HepG2 (cell line): ENCODE results near the gene VAMP4. TPM values are rescaled to one million over a fixed set of nuclear protein-coding genes. Genes with fewer than 3 reads are reported as not detected.

Experiments
- ATAC-seq: fragments of 200-7000 bp; cut with Tn5 transposase; 3 replicates; pipeline ENCODE4 v1.9.1; 2020; ENCODE audit warnings: mild to moderate bottlenecking, moderate library complexity
- BruUV-seq: library from RNA; stranded (reverse); fragments of 400-500 nt; replicated peaks from 2 replicates; lab custom pipeline; 2021; lab: Mats Ljungman, UMichigan
- CTCF ChIA-PET: fragments of 300-600 bp; formaldehyde crosslinking; extraction: SDS; loops from one replicate; lab custom pipeline; 2021; ENCODE audit warnings: low total read pairs, inconsistent platforms, low intra/inter-chr PET ratio; lab: Yijun Ruan, JAX
- POLR2A ChIA-PET: fragments of 350-600 bp; sonication (Branson Sonifier 250); formaldehyde crosslinking; loops from one replicate; lab custom pipeline; 2020; ENCODE audit warnings: antibody characterized with exemption, inconsistent platforms; lab: Yijun Ruan, JAX
- DNase-seq: peaks from one replicate; pipeline ENCODE4 v3.0.0-alpha.2; 2015; ENCODE audit warnings: low spot score
- FAIRE-seq: peaks from 3 replicates; lab custom pipeline; 2011; peaks lifted over from hg19 to GRCh38; lab: Jason Lieb, UNC
- H2AFZ ChIP-seq: one replicate; pipeline ENCODE4 v1.6.1; 2011; ENCODE audit warnings: low read length, inconsistent platforms
- H3K27ac ChIP-seq: fragments of 300-600 bp; 3 replicates; pipeline ENCODE4 v1.8.0; 2011; ENCODE audit warnings: mixed run types, mild to moderate bottlenecking, mixed read lengths, low read length, inconsistent platforms; ENCODE audit not compliant: insufficient read depth; ENCODE audit errors: extremely low read length
- H3K27me3 ChIP-seq, 2 experiments: fragments of 200-600 bp in 1 of 2; 2 replicates in 1 of 2; 3 replicates in 1 of 2; pipeline versions ENCODE4 v1.6.0 to v1.8.0; 2011; ENCODE audit warnings: low read length in 2 of 2, mild to moderate bottlenecking in 2 of 2, moderate library complexity in 2 of 2, inconsistent platforms in 1 of 2; ENCODE audit not compliant: insufficient read depth in 2 of 2, control insufficient read depth in 1 of 2
- H3K36me3 ChIP-seq, 2 experiments: fragments of 200-600 bp in 1 of 2; replicated peaks in 1 of 2; 2 replicates in 1 of 2; 3 replicates in 1 of 2; pipeline versions ENCODE4 v1.5.1 to v1.8.0; 2011; ENCODE audit warnings: low read length in 2 of 2, inconsistent platforms in 1 of 2; ENCODE audit not compliant: insufficient read depth in 2 of 2, control insufficient read depth in 1 of 2
- H3K4me1 ChIP-seq: 2 replicates; pipeline ENCODE4 v1.5.1; 2012; ENCODE audit warnings: low read length, inconsistent platforms; ENCODE audit not compliant: insufficient read depth
- H3K4me2 ChIP-seq: 2 replicates; pipeline ENCODE4 v1.6.0; 2011; ENCODE audit warnings: low read depth, low read length, inconsistent platforms
- H3K4me3 ChIP-seq, 3 experiments: fragments of 200-600 bp in 1 of 3; sonication (generic), shearing (Covaris generic) in 1 of 3; replicated peaks in 1 of 3; 2 replicates each; pipeline ENCODE4 v1.5.1; 2011 to 2016; ENCODE audit warnings: low read length in 3 of 3, inconsistent platforms in 2 of 3, low read depth in 2 of 3, mild to moderate bottlenecking in 2 of 3, control low read depth in 1 of 3, mixed read lengths in 1 of 3; ENCODE audit not compliant: insufficient read depth in 1 of 3
- H3K79me2 ChIP-seq: one replicate; pipeline ENCODE4 v1.6.1; 2011; ENCODE audit warnings: low read length, inconsistent platforms; ENCODE audit not compliant: insufficient read depth
- H3K9ac ChIP-seq: 2 replicates; pipeline ENCODE4 v1.6.0; 2011; ENCODE audit warnings: mild to moderate bottlenecking, low read depth, low read length, inconsistent platforms; ENCODE audit not compliant: insufficient read depth
- H3K9me3 ChIP-seq: 2 replicates; pipeline ENCODE4 v1.5.1; 2012; ENCODE audit warnings: mild to moderate bottlenecking, low read length
- H4K20me1 ChIP-seq: 2 replicates; pipeline ENCODE4 v1.6.0; 2011; ENCODE audit warnings: inconsistent platforms, mild to moderate bottlenecking, low read length, moderate library complexity; ENCODE audit not compliant: insufficient read depth
- ATF6 ChIP-seq: sonication (generic); formaldehyde crosslinking; conservative IDR thresholded peaks from 2 replicates; pipeline ENCODE4 v1.4.0; 2020; ENCODE audit warnings: missing genetic modification reagents
- CC2D1A ChIP-seq: sonication (generic); formaldehyde crosslinking; IDR thresholded peaks from 2 replicates; pipeline ENCODE4 v1.8.1; 2023; ENCODE audit warnings: mild to moderate bottlenecking, missing genetic modification reagents
- HOMEZ ChIP-seq: IDR thresholded peaks from 2 replicates; pipeline ENCODE4 v1.6.1; 2016; ENCODE audit warnings: low read depth
- IKZF5 ChIP-seq: IDR thresholded peaks from 2 replicates; pipeline ENCODE4 v1.6.1; 2018; ENCODE audit warnings: missing genetic modification reagents, mild to moderate bottlenecking, missing compliant biosample characterization
- SRF ChIP-seq: IDR thresholded peaks from 2 replicates; pipeline ENCODE4 v1.6.1; 2011; ENCODE audit warnings: mild to moderate bottlenecking, low read depth, low read length, moderate library complexity
- ZNF292 ChIP-seq: sonication (generic); formaldehyde crosslinking; IDR thresholded peaks from 2 replicates; pipeline ENCODE4 v1.8.1; 2022; ENCODE audit warnings: mild to moderate bottlenecking, low read depth, missing genetic modification reagents, borderline replicate concordance
- WGBS: methylation state at CpG from one replicate; pipeline ENCODE4 v1.1.6; 2017; ENCODE audit warnings: low lambda C conversion rate; 5-methylcytosine and 5-hydroxymethylcytosine counted together
- in situ Hi-C: cut with HindIII; loops from 2 replicates; pipeline ENCODE4 v1.10.0; 2017; ENCODE audit warnings: low pct_unique_long_range_greater_than_20kb; ENCODE audit not compliant: extremely low pct_ligation_motif_present
- intact Hi-C: fragments of 100-400 bp; cut with micrococcal nuclease; formaldehyde crosslinking; loops from one replicate; pipeline ENCODE4 v1.10.0; 2022; ENCODE audit not compliant: unreplicated experiment
- polyA plus RNA-seq, 8 experiments: library from polyadenylated mRNA; depleted of rRNA in 3 of 8; stranded (reverse) in 7 of 8; unstranded in 1 of 8; fragments of >200 nt; fragmentation: Illumina TruSeq in 4 of 8; extraction: Trizol in 4 of 8; gene quantifications; 2 replicates each; pipeline versions ENCODE4 v1.2.1 to v1.2.3, GENCODE V29; 2011 to 2016; ENCODE audit warnings: low read depth in 4 of 8, missing spikeins in 1 of 8, mixed read lengths in 1 of 8; ENCODE audit not compliant: insufficient read depth in 1 of 8
- total RNA-seq, 5 experiments: library from RNA; depleted of rRNA; stranded (reverse); fragments of >200 nt; fragmentation: Illumina TruSeq; extraction: Trizol; gene quantifications; 2 replicates each; pipeline ENCODE4 v1.2.3, GENCODE V29; 2016; ENCODE audit warnings: low read depth in 1 of 5
- TF ChIP-seq, protein P1 (sequence below): sonication (generic); formaldehyde crosslinking; IDR thresholded peaks from 2 replicates; pipeline ENCODE4 v1.5.0; 2020; ENCODE audit warnings: missing genetic modification reagents
- TF ChIP-seq, protein P2 (sequence below): sonication (generic); formaldehyde crosslinking; IDR thresholded peaks from 2 replicates; pipeline ENCODE4 v1.8.0; 2022; ENCODE audit warnings: low read depth, missing genetic modification reagents
- TF ChIP-seq, protein P3 (sequence below), 2 experiments: sonication (generic) in 1 of 2; formaldehyde crosslinking in 1 of 2; IDR thresholded peaks; 2 replicates each; pipeline versions ENCODE4 v1.4.0 to v1.6.1; 2018 to 2020; ENCODE audit warnings: missing genetic modification reagents in 2 of 2, borderline replicate concordance in 1 of 2, low read depth in 1 of 2, mild to moderate bottlenecking in 1 of 2, missing biosample characterization in 1 of 2

Gene VAMP4
- total and polyA plus RNA-seq, 2 of the 13 experiments (the other 11 are each of a cell fraction or from before 2014, with no cell fraction given) = 1.4 to 2.0 TPM

GRCh38 chr1:171772312-171772711, 30.4 kb upstream of the VAMP4 start:
- FAIRE-seq = no peak
- intact Hi-C loops = no loop called here
- TF ChIP-seq HOMEZ = no peak
- TF ChIP-seq, protein P1, sequence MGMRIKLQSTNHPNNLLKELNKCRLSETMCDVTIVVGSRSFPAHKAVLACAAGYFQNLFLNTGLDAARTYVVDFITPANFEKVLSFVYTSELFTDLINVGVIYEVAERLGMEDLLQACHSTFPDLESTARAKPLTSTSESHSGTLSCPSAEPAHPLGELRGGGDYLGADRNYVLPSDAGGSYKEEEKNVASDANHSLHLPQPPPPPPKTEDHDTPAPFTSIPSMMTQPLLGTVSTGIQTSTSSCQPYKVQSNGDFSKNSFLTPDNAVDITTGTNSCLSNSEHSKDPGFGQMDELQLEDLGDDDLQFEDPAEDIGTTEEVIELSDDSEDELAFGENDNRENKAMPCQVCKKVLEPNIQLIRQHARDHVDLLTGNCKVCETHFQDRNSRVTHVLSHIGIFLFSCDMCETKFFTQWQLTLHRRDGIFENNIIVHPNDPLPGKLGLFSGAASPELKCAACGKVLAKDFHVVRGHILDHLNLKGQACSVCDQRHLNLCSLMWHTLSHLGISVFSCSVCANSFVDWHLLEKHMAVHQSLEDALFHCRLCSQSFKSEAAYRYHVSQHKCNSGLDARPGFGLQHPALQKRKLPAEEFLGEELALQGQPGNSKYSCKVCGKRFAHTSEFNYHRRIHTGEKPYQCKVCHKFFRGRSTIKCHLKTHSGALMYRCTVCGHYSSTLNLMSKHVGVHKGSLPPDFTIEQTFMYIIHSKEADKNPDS (CRISPR knock-in tag) = no peak
- TF ChIP-seq SRF = no peak
- no peak for TF ChIP-seq CC2D1A (CRISPR knock-in tag)
- TF ChIP-seq ATF6 (CRISPR knock-in tag) = no peak
- TF ChIP-seq, protein P2, sequence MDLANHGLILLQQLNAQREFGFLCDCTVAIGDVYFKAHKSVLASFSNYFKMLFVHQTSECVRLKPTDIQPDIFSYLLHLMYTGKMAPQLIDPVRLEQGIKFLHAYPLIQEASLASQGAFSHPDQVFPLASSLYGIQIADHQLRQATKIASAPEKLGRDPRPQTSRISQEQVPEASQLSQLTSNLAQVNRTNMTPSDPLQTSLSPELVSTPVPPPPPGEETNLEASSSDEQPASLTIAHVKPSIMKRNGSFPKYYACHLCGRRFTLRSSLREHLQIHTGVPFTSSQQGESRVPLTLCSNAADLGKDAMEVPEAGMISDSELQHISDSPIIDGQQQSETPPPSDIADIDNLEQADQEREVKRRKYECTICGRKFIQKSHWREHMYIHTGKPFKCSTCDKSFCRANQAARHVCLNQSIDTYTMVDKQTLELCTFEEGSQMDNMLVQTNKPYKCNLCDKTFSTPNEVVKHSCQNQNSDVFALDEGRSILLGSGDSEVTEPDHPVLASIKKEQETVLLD (CRISPR knock-in tag) = no peak
- no peak for TF ChIP-seq ZNF292 (CRISPR knock-in tag)
- no peak for TF ChIP-seq IKZF5 (CRISPR knock-in tag)
- TF ChIP-seq, protein P3, sequence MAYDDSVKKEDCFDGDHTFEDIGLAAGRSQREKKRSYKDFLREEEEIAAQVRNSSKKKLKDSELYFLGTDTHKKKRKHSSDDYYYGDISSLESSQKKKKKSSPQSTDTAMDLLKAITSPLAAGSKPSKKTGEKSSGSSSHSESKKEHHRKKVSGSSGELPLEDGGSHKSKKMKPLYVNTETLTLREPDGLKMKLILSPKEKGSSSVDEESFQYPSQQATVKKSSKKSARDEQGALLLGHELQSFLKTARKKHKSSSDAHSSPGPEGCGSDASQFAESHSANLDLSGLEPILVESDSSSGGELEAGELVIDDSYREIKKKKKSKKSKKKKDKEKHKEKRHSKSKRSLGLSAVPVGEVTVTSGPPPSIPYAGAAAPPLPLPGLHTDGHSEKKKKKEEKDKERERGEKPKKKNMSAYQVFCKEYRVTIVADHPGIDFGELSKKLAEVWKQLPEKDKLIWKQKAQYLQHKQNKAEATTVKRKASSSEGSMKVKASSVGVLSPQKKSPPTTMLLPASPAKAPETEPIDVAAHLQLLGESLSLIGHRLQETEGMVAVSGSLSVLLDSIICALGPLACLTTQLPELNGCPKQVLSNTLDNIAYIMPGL (CRISPR knock-in tag; IDR thresholded peaks at IDR 0.05; ENCODE audit: borderline replicate concordance in 1 of 2, low read depth in 1 of 2) = no peak
- Histone ChIP-seq H3K4me3 (no peak overlapping the region), H4K20me1 (no peaks in the 10 kb centered on the region), H3K79me2 (no peaks in the 10 kb centered on the region), H2AFZ (no peak overlapping the region), H3K9me3 (no peaks in the 10 kb centered on the region), H3K4me1 (no peaks in the 10 kb centered on the region), H3K27me3 (no peaks in the 10 kb centered on the region), H3K9ac (no peak overlapping the region), H3K4me2 (no peak overlapping the region), H3K36me3 (no peaks in the 10 kb centered on the region), H3K27ac (no peak overlapping the region)
- no peak for ATAC-seq
- CTCF ChIA-PET = no interaction called here
- WGBS = 36% methylated on average over 2 of the region's 2 CpGs
- POLR2A ChIA-PET = no interaction called here
- no TSS peak for BruUV-seq
- in situ Hi-C loops = no loop called here
- no peak for DNase-seq
